ENCODE measurements around the gene BRI3.

The BRI3 gene

DNA sequence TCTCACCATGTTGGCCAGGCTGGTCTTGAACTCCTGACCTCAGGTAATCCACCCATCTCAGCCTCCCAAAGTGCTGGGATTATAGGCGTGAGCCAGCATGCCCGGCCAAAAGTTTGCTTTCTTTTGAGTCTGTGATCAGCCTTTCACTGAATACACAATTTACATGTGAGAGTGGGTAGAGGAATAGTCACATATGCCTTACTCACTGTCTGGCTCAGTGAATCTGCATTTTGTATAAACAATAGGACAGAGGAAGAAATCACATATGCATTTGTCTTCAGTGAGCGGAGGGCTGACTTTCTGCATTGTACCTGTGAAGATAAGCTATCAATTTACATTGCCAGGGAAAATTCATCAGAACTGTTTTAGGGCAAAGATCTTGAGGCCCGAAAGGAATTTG, 27.0 kb upstream of the BRI3 start:
- no peak for DNase-seq

DNA sequence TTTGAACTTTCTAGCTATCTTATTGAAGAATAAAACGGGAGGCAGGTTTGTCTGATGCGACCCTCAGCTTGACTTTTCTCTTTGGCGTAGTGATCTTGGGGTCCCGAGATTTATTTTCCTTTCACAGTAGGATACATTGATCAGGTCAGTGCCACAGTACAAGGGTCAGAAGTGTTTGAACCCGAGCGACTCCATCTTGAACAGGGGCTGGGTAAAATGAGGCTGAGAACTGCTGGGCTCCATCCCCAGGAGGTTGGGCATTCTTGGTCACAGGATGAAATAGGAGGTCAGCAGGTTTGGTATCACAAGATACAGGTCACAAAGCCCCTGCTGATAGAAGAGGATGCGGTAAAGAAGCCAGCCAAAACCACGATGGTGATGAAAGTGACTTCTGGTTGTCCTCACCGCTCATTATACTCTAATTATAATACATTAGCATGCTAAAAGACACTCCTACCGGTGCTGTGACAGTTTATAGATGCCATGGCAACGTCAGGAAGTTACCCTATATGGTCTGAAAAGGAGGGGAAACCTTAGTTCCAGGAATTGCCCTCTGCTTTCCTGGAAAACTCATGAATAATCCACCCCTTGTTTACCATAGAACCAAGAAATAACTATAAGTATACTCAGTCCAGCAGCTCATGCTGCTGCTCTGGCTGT, 26.4 kb upstream of the BRI3 start:
- no peak for DNase-seq

DNA sequence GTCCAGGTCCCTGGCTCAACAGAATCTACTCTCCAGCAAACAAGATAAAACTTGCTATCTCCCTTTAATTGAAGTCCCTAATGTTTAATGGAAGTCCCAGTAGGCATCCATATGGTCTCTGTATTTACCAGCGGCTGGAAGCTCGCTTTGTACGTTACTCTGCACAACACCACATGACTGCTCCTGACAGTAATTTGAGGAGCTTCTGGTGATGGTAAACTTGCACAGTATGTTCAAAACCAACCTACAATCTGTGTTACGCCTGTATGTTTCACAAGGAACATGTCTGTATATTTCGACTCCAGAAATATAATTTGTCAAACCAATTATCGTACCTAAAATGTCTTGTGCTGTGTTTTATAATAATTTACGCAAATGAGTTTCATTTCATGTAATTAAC, 25.1 kb upstream of the BRI3 start:
- DNase-seq: no peak

DNA sequence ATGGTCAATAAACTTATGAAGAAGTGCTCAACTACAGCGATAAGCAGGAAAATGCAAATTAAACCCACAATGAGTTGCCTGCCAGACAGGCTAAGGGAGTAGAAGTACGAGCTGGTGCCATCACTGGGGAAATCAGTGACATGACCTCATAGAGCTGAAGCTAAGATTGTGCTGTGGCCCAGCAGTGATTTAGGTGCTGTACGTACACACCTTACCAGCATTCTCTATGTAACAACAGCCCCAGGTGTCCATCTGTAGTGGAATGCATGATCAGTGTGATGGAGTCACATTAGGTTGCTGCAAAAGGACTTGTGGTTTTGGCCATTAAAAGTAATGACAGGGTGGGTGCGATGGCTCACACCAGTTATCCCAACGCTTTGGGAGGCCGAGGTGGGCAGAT, 23.8 kb upstream of the BRI3 start:
- no peak for DNase-seq

DNA sequence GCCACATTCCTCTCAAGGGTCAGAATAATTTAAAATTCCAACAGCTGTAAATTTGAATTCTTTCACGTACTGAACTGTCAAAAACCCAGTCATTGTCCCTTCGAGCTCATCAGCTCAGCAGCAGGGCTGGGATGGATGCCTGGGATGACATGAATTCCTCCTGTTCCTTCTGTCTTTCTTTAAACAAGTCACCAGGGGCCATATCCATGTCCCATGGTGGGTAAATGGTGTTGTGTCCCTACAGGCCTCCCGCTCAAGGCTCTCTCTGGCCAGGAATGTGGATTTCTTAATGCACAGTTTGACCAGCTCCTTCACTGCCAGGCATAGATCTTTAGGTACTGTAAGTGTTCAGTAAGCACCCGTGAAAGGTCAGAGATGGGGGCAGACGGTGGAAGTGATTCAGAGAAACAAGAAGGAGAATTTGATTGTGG, 15.6 kb upstream of the BRI3 start:
- no peak for DNase-seq

DNA sequence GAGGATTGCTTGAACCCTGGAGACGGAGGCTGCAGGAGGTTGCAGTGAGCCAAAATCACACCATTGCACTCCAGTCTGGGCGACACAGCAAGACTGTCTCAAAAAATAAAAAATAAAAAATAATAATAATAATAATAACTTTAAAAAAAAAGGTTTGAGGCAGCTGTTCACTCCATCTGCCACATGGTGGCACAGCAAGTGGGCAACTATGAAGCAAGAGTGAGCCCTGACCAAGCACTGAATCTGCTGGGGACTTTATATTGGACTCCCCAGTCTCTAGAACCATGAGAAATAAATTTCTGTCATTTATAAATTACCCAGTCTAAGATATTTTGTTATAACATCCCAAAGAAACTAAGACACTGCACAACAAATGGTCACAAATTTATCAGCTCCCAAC, 14.6 kb upstream of the BRI3 start:
- DNase-seq: no peak

DNA sequence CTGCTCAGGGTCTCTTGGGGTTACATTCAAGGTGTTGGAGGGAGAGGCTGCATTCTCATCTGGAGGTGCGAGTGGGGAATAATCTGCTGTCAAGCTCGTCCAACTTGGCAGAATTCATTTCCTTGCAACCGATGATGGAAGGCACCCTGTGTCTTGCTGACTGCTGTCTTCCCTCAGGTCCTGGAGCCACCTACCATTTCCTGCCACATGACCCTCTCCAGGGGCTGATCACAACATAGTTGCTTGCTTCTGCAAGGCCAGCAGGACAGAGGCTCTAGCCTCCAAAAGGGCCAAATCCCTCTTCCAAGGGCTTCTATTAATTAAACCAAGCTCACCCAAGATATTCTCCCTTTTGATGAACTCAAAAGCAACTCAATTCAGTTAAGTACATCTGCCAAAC, 14.2 kb upstream of the BRI3 start:
- no peak for DNase-seq

DNA sequence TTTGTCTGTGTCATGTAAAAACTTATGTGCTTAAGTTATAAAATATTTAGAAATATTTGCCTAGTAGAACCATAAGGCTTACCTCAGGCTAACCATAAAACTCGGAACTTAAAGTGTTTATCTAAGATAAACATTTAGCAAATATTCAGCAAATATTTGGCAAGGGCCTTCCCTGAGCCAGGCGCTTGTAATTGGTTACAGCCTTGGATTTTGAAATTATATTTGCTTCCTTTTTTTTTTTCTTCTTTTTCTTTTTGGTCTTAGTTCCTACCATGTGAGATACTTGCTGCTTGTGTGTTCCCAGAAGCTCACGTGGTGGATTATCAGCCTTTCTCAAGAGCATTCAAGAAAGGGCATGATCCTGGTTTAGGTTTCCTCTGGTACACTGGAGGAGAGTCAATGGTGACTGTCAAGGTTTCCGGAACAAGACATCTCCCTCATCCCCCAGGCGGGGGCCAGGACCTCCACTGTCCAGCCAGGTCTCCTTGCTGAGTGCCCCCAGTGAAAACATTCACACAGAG, 5.2 kb upstream of the BRI3 start:
- no peak for DNase-seq

DNA sequence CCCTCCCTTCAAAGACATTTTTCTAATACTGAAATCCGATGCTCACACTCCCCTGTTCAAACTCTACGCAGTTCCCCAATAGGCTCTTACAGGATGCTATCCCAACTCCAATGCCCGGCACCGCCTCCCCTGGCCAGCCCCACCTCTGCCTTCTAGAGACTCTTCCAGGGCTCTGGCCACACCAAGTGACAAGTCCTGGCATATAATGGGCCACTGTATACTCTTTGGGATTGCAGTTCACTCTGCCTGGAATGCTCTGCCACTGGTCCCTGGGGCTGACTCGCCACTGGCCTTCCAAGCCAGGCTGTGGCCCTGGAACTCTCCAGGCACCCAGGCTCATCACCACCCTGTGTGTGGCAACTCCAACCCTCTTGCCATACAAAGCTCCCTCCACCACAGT, 3.1 kb upstream of the BRI3 start:
- DNase-seq: no peak

DNA sequence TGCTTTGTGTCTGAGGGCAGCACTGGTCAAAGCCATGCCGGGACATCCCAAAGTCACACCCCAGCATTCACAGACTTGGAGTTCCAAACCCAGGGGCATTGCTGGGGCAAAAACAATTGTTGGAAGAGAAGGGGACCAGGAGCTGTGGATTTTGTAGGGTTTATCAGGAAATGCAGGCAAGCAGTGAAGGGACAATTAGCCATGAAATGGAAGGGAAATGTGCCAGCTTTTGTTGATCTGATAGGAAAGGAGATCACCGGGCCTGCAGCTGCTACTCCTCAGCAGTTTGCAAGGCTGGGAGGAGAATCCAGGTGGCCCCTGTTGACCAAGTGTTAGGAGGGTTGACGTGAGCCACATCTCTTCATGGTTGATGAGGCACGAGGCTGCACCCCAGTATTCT, 2.5 kb upstream of the BRI3 start:
- DNase-seq: no peak

DNA sequence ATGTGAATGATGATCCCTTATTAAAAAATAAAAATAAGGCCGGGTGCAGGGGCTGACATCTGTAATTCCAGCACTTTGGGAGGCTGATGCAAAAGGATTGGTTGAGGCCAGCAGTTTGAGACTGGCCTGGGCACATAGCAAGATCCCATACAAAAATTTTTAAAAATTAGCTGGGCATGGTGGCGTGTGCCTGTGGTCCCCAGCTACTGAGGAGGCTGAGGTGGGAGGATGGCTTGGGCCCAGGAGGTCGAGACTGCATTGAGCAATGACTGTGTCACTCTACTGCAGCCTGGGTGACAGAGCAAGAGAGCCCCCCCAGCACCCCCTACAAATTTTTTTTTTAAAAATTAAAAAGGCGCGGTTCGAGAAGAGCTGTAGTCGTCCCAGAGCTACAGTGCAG, 1.2 kb upstream of the BRI3 start:
- DNase-seq: no peak

DNA sequence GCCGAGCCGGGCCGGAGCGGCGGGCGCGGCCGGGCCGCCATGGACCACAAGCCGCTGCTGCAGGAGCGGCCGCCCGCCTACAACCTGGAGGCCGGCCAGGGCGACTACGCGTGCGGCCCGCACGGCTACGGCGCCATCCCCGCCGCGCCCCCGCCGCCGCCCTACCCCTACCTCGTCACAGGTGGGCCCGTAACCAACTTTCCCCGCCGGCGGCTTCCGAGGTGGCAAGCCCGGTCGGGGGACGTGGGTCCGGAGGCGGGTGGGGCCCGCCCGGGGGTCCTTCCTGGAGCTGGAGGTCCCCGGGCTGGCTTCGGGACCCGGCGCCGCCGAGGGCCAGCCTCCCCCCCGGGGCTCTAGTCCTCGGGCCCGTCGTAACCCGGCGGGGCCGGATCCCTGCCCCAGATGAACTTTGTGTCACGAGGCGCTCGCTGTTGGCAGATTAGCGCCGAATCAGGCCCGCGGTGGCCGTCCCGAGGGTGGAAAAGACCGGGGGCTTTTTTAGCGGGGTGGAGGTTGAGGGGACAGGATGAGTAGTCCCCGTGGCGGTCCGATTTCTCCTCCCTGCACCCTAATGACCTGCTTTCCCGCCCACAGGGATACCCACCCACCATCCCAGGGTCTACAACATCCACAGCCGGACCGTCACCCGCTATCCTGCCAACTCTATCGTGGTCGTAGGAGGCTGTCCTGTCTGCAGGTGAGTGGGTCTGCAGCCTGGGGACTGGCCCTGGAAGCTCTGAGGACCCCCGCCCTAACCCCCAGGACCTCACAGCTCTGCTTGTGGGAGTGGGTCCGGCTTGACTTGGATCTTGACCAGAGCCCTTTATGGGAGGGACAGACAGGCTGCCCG, 496 bp downstream of the BRI3 start:
- DNase-seq: no peak

DNA sequence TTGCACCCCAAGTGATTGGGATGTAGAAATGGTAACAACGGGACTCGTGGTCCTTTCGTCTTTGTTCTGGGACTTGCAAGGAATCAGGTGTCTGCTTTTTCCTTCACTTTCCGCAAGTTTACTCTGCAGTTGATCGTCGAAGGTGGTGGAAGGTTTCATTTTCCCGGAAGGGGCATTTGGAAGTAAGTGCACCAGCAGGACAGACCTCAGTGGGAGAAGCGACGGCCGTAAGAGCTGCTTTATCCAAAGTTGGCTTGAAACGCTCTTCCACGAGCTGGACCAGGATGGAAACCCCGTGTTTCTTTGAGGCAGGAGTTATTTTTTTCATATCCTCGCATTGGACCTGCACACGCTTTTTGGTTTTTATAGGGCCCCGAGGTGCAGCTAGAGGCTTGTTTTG, 1.2 kb downstream of the BRI3 start:
- DNase-seq: no peak

DNA sequence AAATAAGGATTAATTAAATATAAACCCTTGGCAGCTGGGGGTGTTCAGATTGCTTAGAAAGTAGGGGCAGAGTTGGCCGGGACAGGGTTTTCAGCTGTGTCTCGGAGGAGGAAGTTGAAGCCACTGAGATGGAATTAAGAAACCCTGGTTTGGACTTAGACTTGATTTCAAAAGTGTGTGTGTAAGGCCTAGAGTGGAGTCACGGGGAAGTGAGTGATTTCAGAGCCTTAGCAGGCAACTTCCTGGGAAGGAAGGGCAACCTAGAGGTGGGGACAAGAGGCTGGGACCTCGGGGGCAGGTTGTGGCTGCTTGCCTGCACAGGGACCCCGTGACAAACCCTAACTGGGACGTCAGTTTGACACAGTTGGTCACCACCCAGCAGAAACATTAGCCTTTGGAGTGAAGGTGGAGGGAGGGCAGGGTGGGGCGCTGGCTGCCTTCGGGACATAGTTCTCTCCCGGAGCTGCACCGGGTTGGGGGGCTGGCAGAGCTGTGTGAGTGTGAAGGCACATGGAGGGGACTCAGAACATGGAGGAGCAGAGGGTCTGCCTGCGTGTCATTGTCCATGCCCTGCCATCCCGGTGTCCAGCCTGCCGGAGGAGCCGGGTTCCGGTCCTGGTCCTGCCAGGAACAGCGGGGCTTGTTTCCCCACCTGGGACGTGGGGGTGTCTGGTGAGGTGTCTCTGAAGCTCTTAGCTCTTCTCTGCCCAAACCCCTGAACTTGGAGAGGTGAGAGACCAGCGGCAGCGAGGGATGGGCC, 1.8 kb downstream of the BRI3 start:
- DNase-seq: no peak

DNA sequence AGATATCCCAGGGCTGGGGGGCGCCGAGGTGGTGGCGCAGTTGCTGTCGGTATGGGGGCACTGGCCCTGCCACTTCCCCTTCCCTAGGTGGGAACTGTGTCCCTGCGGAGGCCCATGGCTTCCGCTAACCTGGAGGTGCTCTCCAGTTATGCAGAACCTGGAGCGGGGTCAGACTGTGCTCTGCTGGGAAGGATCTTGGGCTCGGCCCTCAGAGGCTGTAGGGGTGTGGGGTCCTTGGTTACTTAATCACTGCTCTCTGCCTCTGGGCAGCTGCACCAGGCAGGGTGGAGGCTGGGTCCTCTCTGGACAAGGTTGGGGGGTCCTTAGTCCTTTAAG, 2.4 kb downstream of the BRI3 start:
- DNase-seq: no peak

DNA sequence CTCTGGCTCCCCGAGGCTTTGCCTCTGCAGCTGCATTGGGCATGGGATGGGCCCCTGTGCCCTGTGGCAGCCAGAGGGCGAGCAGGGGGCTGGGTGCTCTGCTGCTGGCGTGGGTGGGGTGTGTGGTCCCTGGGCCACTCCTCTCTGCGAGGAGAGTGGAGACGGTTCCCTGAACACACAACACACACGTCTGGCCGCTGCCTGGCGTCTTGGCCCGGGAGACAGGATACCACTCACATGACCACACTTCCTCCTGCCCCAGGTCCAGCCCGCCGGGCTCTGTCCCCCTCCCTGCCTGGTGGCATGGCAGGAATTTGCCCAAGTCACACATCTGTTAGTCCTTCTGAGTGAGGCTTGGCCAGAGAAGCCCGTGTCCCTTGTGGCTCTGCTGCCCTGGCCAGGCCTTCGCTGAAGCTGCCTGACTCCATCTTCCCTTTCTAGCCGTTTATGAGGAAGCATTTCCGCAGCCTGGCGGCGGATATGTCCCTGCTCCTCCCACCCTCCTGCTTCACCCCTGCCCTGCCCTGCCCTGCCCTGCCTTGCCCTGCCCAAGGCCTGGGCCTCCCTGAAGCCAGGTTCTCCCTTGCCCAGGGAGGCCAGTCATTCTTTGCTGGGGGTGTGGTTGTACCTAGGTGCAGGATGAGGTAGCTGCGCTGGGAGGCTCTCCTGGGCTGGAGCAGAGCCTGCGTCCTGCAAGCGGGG, 3.0 kb downstream of the BRI3 start:
- no peak for DNase-seq

DNA sequence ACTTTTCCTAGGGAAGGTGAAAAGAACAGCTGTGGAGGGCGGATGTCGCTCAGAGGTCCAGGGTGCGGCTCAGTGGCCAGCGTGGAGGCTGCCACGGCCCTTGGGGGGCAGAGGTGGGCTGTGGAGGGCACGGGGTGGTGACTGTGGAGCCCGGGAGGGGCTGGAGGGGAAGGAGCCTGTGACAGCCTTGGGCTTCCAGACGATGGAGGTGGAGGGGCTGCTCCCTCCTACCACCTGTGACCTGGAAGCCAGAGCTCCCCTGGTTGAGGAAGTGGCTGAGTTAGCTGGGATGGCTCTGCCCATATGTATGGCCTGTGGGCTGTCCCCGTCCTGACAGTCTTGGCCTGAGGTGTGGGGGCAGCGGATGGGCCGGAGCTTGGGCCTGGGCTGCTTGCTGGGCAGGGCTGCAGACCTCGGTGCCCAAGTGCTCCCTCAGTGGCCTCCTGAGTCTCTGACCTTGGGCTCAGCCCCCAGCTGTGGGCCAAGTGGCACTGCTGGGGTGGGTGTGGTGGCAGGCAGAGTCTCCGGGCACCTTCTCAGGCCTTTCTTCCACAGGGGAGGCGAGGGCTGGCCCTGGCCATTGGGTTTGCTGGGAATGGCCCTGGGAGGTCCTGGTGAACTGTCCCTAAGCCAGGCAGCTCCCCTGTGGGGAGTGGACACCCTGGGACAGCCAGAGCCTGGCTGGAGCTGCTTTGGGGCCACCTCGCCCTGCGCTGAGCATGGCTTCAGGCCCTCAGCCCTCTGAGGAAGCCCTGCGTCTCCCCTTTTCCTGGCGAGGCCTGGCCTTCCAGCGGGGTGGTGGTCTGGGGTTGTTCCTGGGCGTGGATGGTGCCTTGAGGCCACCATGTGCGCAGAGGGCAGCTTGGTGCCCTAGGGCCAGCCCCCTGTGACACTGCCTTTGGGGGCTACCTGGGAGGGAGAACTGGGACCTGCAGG, 3.9 kb downstream of the BRI3 start:
- DNase-seq: no peak

DNA sequence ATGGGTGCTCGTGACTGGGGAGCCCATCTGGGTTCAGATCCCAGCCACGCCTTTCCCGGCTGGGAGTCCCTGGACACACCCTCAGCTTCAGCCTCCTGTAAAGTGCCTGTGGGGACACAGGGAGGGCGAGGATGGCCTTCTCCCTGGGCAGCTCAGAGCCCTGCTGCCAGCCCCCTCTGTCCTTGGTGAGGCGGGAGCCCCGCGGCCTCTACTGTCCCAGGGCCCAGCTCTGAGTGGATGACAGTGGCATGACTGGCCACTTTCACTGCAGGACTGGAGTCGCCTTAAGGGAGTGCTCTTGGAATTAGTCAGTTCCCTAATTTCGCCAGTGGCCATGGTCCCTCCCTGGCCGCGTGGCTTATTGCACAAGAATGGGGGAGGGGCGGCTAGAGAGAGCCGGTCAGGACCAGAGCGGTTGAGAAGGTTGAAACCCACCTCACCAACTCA, 4.6 kb downstream of the BRI3 start:
- no peak for DNase-seq

DNA sequence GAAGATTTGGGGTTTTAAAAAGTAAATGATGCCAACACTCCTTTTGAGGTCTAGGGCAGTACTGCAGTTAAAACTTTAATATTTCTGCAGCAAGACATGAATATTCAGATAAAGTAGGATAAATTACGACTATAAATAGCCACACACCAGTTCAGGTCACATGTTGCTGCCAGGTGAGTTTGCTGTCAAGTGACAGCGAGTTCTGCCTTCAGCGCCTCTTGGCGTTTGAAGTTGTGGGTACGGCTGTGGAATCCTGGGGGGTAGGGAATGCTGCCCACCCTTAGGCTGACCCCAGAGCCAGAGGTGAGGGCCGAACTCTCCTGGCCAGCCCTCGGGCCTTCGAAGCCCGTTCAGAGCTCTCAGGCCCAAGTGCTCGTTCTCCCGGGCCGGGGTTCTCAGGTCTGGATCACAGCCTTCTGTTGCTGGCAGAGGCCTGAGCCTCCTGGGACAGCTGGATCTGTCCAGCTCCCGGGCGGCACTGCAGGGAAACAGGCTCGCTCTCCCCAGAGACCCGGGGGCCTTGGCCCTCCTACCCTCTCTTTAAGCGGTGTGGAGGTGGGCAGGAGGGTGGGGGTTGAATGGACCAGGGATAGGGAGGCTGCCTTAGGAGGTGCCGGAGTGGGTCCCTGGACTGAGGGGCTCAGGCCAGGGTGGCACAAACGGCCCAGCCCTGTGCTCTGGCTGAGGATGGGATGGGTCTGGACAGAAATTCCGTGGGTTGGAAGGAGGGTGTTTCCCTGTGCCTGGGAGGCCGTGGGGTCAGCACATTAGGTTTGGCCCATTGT, 5.4 kb downstream of the BRI3 start:
- no peak for DNase-seq

DNA sequence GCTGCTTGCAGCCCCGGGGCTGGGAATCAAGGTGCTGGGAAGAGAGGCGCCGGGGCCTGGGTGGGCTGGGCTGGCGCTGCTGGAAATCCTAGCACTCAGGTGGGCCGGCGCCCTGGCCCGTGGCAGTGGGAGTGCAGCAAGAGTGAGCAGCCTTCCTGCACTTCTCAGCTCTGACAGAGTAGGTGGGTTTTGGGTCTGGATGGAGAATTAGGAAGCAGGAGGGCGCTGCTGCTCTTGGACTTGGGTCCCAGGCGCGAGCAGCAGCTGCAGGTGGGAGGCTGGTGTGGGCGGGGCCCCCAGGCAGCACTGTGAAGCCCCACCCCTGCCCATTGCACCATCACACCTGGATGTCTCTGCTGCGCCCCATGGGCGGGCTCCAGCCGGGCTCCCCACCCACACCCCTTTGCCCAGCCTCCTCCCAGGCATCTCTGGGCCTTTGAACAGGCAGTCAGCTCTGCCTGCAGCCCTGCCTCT, 6.0 kb downstream of the BRI3 start:
- no peak for DNase-seq
